HepG2 (cell line): ENCODE results near the gene RECQL5. TPM values are rescaled to one million over a fixed set of nuclear protein-coding genes. Genes with fewer than 3 reads are reported as not detected.

Experiments
- ATAC-seq: fragments of 200-7000 bp; cut with Tn5 transposase; 3 replicates; pipeline ENCODE4 v1.9.1; 2020; ENCODE audit warnings: mild to moderate bottlenecking, moderate library complexity
- BruUV-seq: library from RNA; stranded (reverse); fragments of 400-500 nt; replicated peaks from 2 replicates; lab custom pipeline; 2021; lab: Mats Ljungman, UMichigan
- CTCF ChIA-PET: fragments of 300-600 bp; formaldehyde crosslinking; extraction: SDS; loops from one replicate; lab custom pipeline; 2021; ENCODE audit warnings: low total read pairs, inconsistent platforms, low intra/inter-chr PET ratio; lab: Yijun Ruan, JAX
- POLR2A ChIA-PET: fragments of 350-600 bp; sonication (Branson Sonifier 250); formaldehyde crosslinking; loops from one replicate; lab custom pipeline; 2020; ENCODE audit warnings: antibody characterized with exemption, inconsistent platforms; lab: Yijun Ruan, JAX
- DNase-seq: peaks from one replicate; pipeline ENCODE4 v3.0.0-alpha.2; 2015; ENCODE audit warnings: low spot score
- FAIRE-seq: peaks from 3 replicates; lab custom pipeline; 2011; peaks lifted over from hg19 to GRCh38; lab: Jason Lieb, UNC
- H2AFZ ChIP-seq: one replicate; pipeline ENCODE4 v1.6.1; 2011; ENCODE audit warnings: low read length, inconsistent platforms
- H3K27ac ChIP-seq: fragments of 300-600 bp; 3 replicates; pipeline ENCODE4 v1.8.0; 2011; ENCODE audit warnings: mixed run types, mild to moderate bottlenecking, mixed read lengths, low read length, inconsistent platforms; ENCODE audit not compliant: insufficient read depth; ENCODE audit errors: extremely low read length
- H3K27me3 ChIP-seq, 2 experiments: fragments of 200-600 bp in 1 of 2; 2 replicates in 1 of 2; 3 replicates in 1 of 2; pipeline versions ENCODE4 v1.6.0 to v1.8.0; 2011; ENCODE audit warnings: low read length in 2 of 2, mild to moderate bottlenecking in 2 of 2, moderate library complexity in 2 of 2, inconsistent platforms in 1 of 2; ENCODE audit not compliant: insufficient read depth in 2 of 2, control insufficient read depth in 1 of 2
- H3K36me3 ChIP-seq, 2 experiments: fragments of 200-600 bp in 1 of 2; replicated peaks in 1 of 2; 2 replicates in 1 of 2; 3 replicates in 1 of 2; pipeline versions ENCODE4 v1.5.1 to v1.8.0; 2011; ENCODE audit warnings: low read length in 2 of 2, inconsistent platforms in 1 of 2; ENCODE audit not compliant: insufficient read depth in 2 of 2, control insufficient read depth in 1 of 2
- H3K4me1 ChIP-seq: 2 replicates; pipeline ENCODE4 v1.5.1; 2012; ENCODE audit warnings: low read length, inconsistent platforms; ENCODE audit not compliant: insufficient read depth
- H3K4me2 ChIP-seq: 2 replicates; pipeline ENCODE4 v1.6.0; 2011; ENCODE audit warnings: low read depth, low read length, inconsistent platforms
- H3K4me3 ChIP-seq, 3 experiments: fragments of 200-600 bp in 1 of 3; sonication (generic), shearing (Covaris generic) in 1 of 3; replicated peaks in 1 of 3; 2 replicates each; pipeline ENCODE4 v1.5.1; 2011 to 2016; ENCODE audit warnings: low read length in 3 of 3, inconsistent platforms in 2 of 3, low read depth in 2 of 3, mild to moderate bottlenecking in 2 of 3, control low read depth in 1 of 3, mixed read lengths in 1 of 3; ENCODE audit not compliant: insufficient read depth in 1 of 3
- H3K79me2 ChIP-seq: one replicate; pipeline ENCODE4 v1.6.1; 2011; ENCODE audit warnings: low read length, inconsistent platforms; ENCODE audit not compliant: insufficient read depth
- H3K9ac ChIP-seq: 2 replicates; pipeline ENCODE4 v1.6.0; 2011; ENCODE audit warnings: mild to moderate bottlenecking, low read depth, low read length, inconsistent platforms; ENCODE audit not compliant: insufficient read depth
- H3K9me3 ChIP-seq: 2 replicates; pipeline ENCODE4 v1.5.1; 2012; ENCODE audit warnings: mild to moderate bottlenecking, low read length
- H4K20me1 ChIP-seq: 2 replicates; pipeline ENCODE4 v1.6.0; 2011; ENCODE audit warnings: inconsistent platforms, mild to moderate bottlenecking, low read length, moderate library complexity; ENCODE audit not compliant: insufficient read depth
- AKAP8 ChIP-seq: sonication (generic); formaldehyde crosslinking; IDR thresholded peaks from 2 replicates; pipeline ENCODE4 v1.5.1; 2020; ENCODE audit warnings: mild to moderate bottlenecking, missing genetic modification reagents
- ARHGAP35 ChIP-seq: sonication (generic); formaldehyde crosslinking; IDR thresholded peaks from 2 replicates; pipeline ENCODE4 v1.9.0; 2022; ENCODE audit warnings: mild to moderate bottlenecking, inconsistent platforms, moderate library complexity, missing genetic modification reagents, borderline replicate concordance
- CCDC6 ChIP-seq: sonication (generic); formaldehyde crosslinking; IDR thresholded peaks from 2 replicates; pipeline ENCODE4 v1.8.1; 2022; ENCODE audit warnings: mild to moderate bottlenecking, missing genetic modification reagents, moderate library complexity
- FOXK2 ChIP-seq: fragments of 450-650 bp; IDR thresholded peaks from 2 replicates; pipeline ENCODE4 v1.6.1; 2016
- HCFC1 ChIP-seq: fragments of 150-350 bp; IDR thresholded peaks from 2 replicates; pipeline ENCODE4 v1.6.1; 2014; ENCODE audit warnings: low read depth, low read length
- HHEX ChIP-seq: IDR thresholded peaks from 2 replicates; pipeline ENCODE4 v1.6.1; 2016; ENCODE audit warnings: control low read depth
- ISL2 ChIP-seq: sonication (generic); formaldehyde crosslinking; IDR thresholded peaks from 2 replicates; pipeline ENCODE4 v1.5.0; 2020; ENCODE audit warnings: missing genetic modification reagents
- MTA3 ChIP-seq: sonication (generic); formaldehyde crosslinking; IDR thresholded peaks from 2 replicates; pipeline ENCODE4 v1.4.0; 2020; ENCODE audit warnings: missing genetic modification reagents
- NONO ChIP-seq, 2 experiments: fragments of 450-650 bp in 1 of 2; sonication (generic) in 1 of 2; formaldehyde crosslinking in 1 of 2; IDR thresholded peaks in 1 of 2; conservative IDR thresholded peaks in 1 of 2; 2 replicates each; pipeline versions ENCODE4 v1.6.1 to v1.8.0; 2017 to 2022; ENCODE audit warnings: mild to moderate bottlenecking in 1 of 2, missing genetic modification reagents in 1 of 2, moderate library complexity in 1 of 2
- RAD21 ChIP-seq: fragments of 450-650 bp; formaldehyde crosslinking; IDR thresholded peaks from 2 replicates; pipeline ENCODE4 v1.5.0; 2020; ENCODE audit warnings: mild to moderate bottlenecking
- WIZ ChIP-seq: sonication (generic); formaldehyde crosslinking; IDR thresholded peaks from 2 replicates; pipeline ENCODE4 v1.5.1; 2020; ENCODE audit warnings: mild to moderate bottlenecking, missing genetic modification reagents
- ZNF207 ChIP-seq: fragments of 450-650 bp; IDR thresholded peaks from 2 replicates; pipeline ENCODE4 v1.6.1; 2016; ENCODE audit warnings: antibody characterized with exemption, borderline replicate concordance
- ZNF263 ChIP-seq: sonication (generic); formaldehyde crosslinking; IDR thresholded peaks from 2 replicates; pipeline ENCODE4 v1.4.0; 2020; ENCODE audit warnings: missing genetic modification reagents
- ZNF543 ChIP-seq: sonication (generic); formaldehyde crosslinking; IDR thresholded peaks from 2 replicates; pipeline ENCODE4 v1.4.0; 2020; ENCODE audit warnings: mild to moderate bottlenecking, missing genetic modification reagents
- ZNF563 ChIP-seq: sonication (generic); formaldehyde crosslinking; IDR thresholded peaks from 2 replicates; pipeline ENCODE4 v1.8.0; 2022; ENCODE audit warnings: mild to moderate bottlenecking, moderate library complexity, missing genetic modification reagents
- ZNF577 ChIP-seq: sonication (generic); formaldehyde crosslinking; IDR thresholded peaks from 2 replicates; pipeline ENCODE4 v1.4.0; 2020; ENCODE audit warnings: mild to moderate bottlenecking, low read depth, missing genetic modification reagents, borderline replicate concordance
- ZNF672 ChIP-seq: sonication (generic); formaldehyde crosslinking; IDR thresholded peaks from 2 replicates; pipeline ENCODE4 v1.8.1; 2022; ENCODE audit warnings: missing genetic modification reagents
- ZNF775 ChIP-seq: sonication (generic); formaldehyde crosslinking; IDR thresholded peaks from 2 replicates; pipeline ENCODE4 v1.4.0; 2020; ENCODE audit warnings: missing genetic modification reagents, mild to moderate bottlenecking, moderate library complexity, borderline replicate concordance
- WGBS: methylation state at CpG from one replicate; pipeline ENCODE4 v1.1.6; 2017; ENCODE audit warnings: low lambda C conversion rate; 5-methylcytosine and 5-hydroxymethylcytosine counted together
- in situ Hi-C: cut with HindIII; loops from 2 replicates; pipeline ENCODE4 v1.10.0; 2017; ENCODE audit warnings: low pct_unique_long_range_greater_than_20kb; ENCODE audit not compliant: extremely low pct_ligation_motif_present
- intact Hi-C: fragments of 100-400 bp; cut with micrococcal nuclease; formaldehyde crosslinking; loops from one replicate; pipeline ENCODE4 v1.10.0; 2022; ENCODE audit not compliant: unreplicated experiment
- polyA plus RNA-seq, 8 experiments: library from polyadenylated mRNA; depleted of rRNA in 3 of 8; stranded (reverse) in 7 of 8; unstranded in 1 of 8; fragments of >200 nt; fragmentation: Illumina TruSeq in 4 of 8; extraction: Trizol in 4 of 8; gene quantifications; 2 replicates each; pipeline versions ENCODE4 v1.2.1 to v1.2.3, GENCODE V29; 2011 to 2016; ENCODE audit warnings: low read depth in 4 of 8, missing spikeins in 1 of 8, mixed read lengths in 1 of 8; ENCODE audit not compliant: insufficient read depth in 1 of 8
- total RNA-seq, 5 experiments: library from RNA; depleted of rRNA; stranded (reverse); fragments of >200 nt; fragmentation: Illumina TruSeq; extraction: Trizol; gene quantifications; 2 replicates each; pipeline ENCODE4 v1.2.3, GENCODE V29; 2016; ENCODE audit warnings: low read depth in 1 of 5

RECQL5 gene
- total and polyA plus RNA-seq, 2 of the 13 experiments (the other 11 are each of a cell fraction or from before 2014, with no cell fraction given) = 27.7 to 32.0 TPM

GRCh38 chr17:75616521-75617122 lies 50.3 kb downstream of the RECQL5 start:
- no TSS peak for BruUV-seq
- no peak for FAIRE-seq

GRCh38 chr17:75615301-75615700 lies 51.7 kb downstream of the RECQL5 start:
- H3K4me1 ChIP-seq = peaks cover 32% of the 10 kb centered on the region
- no peaks in the 10 kb centered on the region for H3K9me3 ChIP-seq
- DNase-seq (no peak), ATAC-seq (peak; percentile 42), FAIRE-seq (no peak)
- POLR2A ChIA-PET = interaction anchor here (1.0 kb wide), 1 partner anchor 14 kb away, joined by 3 read pairs; no protein-coding TSS in a partner anchor
- H3K79me2 ChIP-seq = no peaks in the 10 kb centered on the region
- no TSS peak for BruUV-seq
- H3K36me3 ChIP-seq = no peaks in the 10 kb centered on the region
- in situ Hi-C loops = loop anchor here (10.0 kb wide), 1 partner anchor 140 kb away; no protein-coding TSS in a partner anchor
- 80% methylated on average over 5 of the region's 11 CpGs for whole genome bisulfite sequencing
- no peak overlapping the region for H3K27ac ChIP-seq
- CTCF ChIA-PET = interaction anchor here (0.8 to 2.5 kb wide), 2 partner anchors 14 to 26 kb away, joined by 3 to 18 read pairs; no protein-coding TSS in a partner anchor
- no peak overlapping the region for H3K4me3 ChIP-seq
- intact Hi-C loops = no loop called here
- no peak overlapping the region for H3K9ac ChIP-seq
- no peak overlapping the region for H2AFZ ChIP-seq
- H3K27me3 ChIP-seq = no peaks in the 10 kb centered on the region; a peak in 1 of 5 replicates
- H4K20me1 ChIP-seq = no peaks in the 10 kb centered on the region
- H3K4me2 ChIP-seq = no peak overlapping the region
- TF ChIP-seq ZNF775 (no peak), HHEX (no peak), NONO (IDR thresholded peaks at IDR 0.05) (no peak), NONO (CRISPR knock-in tag; conservative IDR thresholded peaks at IDR 0.05) (0 out of 2 replicates have a peak, but pooled peaks have one; percentile 33), WIZ (CRISPR knock-in tag) (no peak), CCDC6 (CRISPR knock-in tag) (no peak), ZNF563 (no peak), HCFC1 (no peak), RAD21 (CRISPR knock-in tag) (peak; percentile 73), ZNF543 (no peak), AKAP8 (CRISPR knock-in tag) (0 out of 2 replicates have a peak, but pooled peaks have one; percentile 44), MTA3 (CRISPR knock-in tag) (no peak), ISL2 (CRISPR knock-in tag) (no peak), ZNF263 (CRISPR knock-in tag) (peak; percentile 92), ZNF672 (CRISPR knock-in tag) (no peak)

More at GRCh38 chr17:75616521-75617122, 50.3 kb downstream of the RECQL5 start:
- no peak for DNase-seq
- H3K4me1 ChIP-seq = peaks cover 21% of the 10 kb centered on the region
- no peaks in the 10 kb centered on the region for H4K20me1 ChIP-seq
- no peak for ATAC-seq
- H3K36me3 ChIP-seq = no peaks in the 10 kb centered on the region
- TF ChIP-seq FOXK2 (no peak), ARHGAP35 (CRISPR knock-in tag) (no peak), ZNF207 (no peak), ZNF577 (CRISPR knock-in tag) (no peak)
- TF ChIP-seq, all 625 proteins: peak for 0
- CTCF ChIA-PET = interaction anchor here (2.5 kb wide), 1 partner anchor 15 kb away, joined by 18 read pairs; no protein-coding TSS in a partner anchor
- H2AFZ ChIP-seq = no peak overlapping the region
- 82% methylated on average over 12 of the region's 24 CpGs for WGBS
- H3K27ac ChIP-seq = no peak overlapping the region
- H3K4me3 ChIP-seq = no peak overlapping the region
- H3K4me2 ChIP-seq = no peak overlapping the region
- H3K9ac ChIP-seq = no peak overlapping the region
- in situ Hi-C loops = loop anchor here (10.0 kb wide), 1 partner anchor 138 kb away; no protein-coding TSS in a partner anchor
- H3K27me3 ChIP-seq = no peaks in the 10 kb centered on the region
- intact Hi-C loops = no loop called here
- H3K9me3 ChIP-seq = no peaks in the 10 kb centered on the region
- POLR2A ChIA-PET = interaction anchor here (1.0 to 1.8 kb wide), 6 partner anchors 12 to 35 kb away, joined by 3 to 6 read pairs (median 4); partner anchors contain the start of gene SMIM5
- no peaks in the 10 kb centered on the region for H3K79me2 ChIP-seq
